ENCODE results near the gene DDX17.

GRCh38 chr22:38494498-38494897 is 11.6 kb downstream of the DDX17 start:
- TF ChIP-seq CTCF (IDR thresholded peaks at IDR 0.05; ENCODE audit: low read length) (no peak), EZH2 (optimal IDR thresholded peaks at IDR 0.05; ENCODE audit: low read depth, low read length) (no peak), EZH2phosphoT487 (IDR thresholded peaks at IDR 0.05; ENCODE audit: low read length) (no peak)
